Esophagus muscularis mucosa (tissue), 4 donors: ENCODE data around the gene STN1. TPM values are rescaled to one million over a fixed set of nuclear protein-coding genes. Genes with fewer than 3 reads are reported as not detected.
"Not testable (repeated sequence)": the region's sequence is repeated elsewhere in the genome, so short reads cannot be mapped to it uniquely, and the experiment has no call there.

Experiments used
- DNase-seq: peaks from one replicate; pipeline ENCODE4 v3.0.0-alpha.2; 2017; ENCODE audit errors: extremely low spot score
- H3K27ac ChIP-seq, 4 donors: fragments of 200-600 bp; sonication (generic); replicated peaks in 1 of 4; 1 replicate in 3 of 4; 2 replicates in 1 of 4; pipeline ENCODE4 v1.5.1; 2016 to 2019; ENCODE audit warnings: mild to moderate bottlenecking in 1 of 4
- H3K27me3 ChIP-seq, 4 donors: fragments of 200-600 bp; sonication (generic); one replicate each; pipeline versions ENCODE4 v1.5.1 to v1.6.0; 2016 to 2019
- H3K36me3 ChIP-seq, 4 donors: fragments of 200-600 bp; sonication (generic); one replicate each; pipeline ENCODE4 v1.5.1; 2016 to 2019
- H3K4me1 ChIP-seq, 4 donors: fragments of 200-600 bp; sonication (generic); one replicate each; pipeline ENCODE4 v1.5.1; 2016 to 2019
- H3K4me3 ChIP-seq, 4 donors: fragments of 200-600 bp; sonication (generic); 1 replicate in 2 of 4; 2 replicates in 2 of 4; pipeline ENCODE4 v1.5.1; 2016 to 2019; ENCODE audit warnings: mild to moderate bottlenecking in 4 of 4, moderate library complexity in 1 of 4
- H3K9me3 ChIP-seq, 4 donors: fragments of 200-600 bp; sonication (generic); 1 replicate in 3 of 4; 2 replicates in 1 of 4; pipeline ENCODE4 v1.5.1; 2016 to 2019
- CTCF ChIP-seq, 3 experiments: fragments of 200-600 bp in 2 of 3; fragments of 450-650 bp in 1 of 3; sonication (generic) in 2 of 3; IDR thresholded peaks; one replicate each; pipeline ENCODE4 v1.5.1; 2017 to 2019; ENCODE audit warnings: antibody characterized with exemption in 3 of 3, mild to moderate bottlenecking in 2 of 3, moderate library complexity in 1 of 3
- EP300 ChIP-seq: sonication (generic); formaldehyde crosslinking; IDR thresholded peaks from one replicate; pipeline ENCODE4 v1.6.1; 2017; ENCODE audit warnings: antibody characterized with exemption
- POLR2A ChIP-seq: fragments of 450-650 bp; IDR thresholded peaks from one replicate; pipeline ENCODE4 v1.6.1; 2017; ENCODE audit warnings: antibody characterized with exemption, moderate library complexity, mild to moderate bottlenecking, low read depth
- POLR2AphosphoS5 ChIP-seq, 2 donors: sonication (generic); formaldehyde crosslinking; IDR thresholded peaks; one replicate each; pipeline ENCODE4 v1.6.1; 2017; ENCODE audit warnings: antibody characterized with exemption in 2 of 2
- WGBS: methylation state at CpG from one replicate; pipeline ENCODE4 v1.1.5; 2018; 5-methylcytosine and 5-hydroxymethylcytosine counted together
- intact Hi-C: fragments of 100-400 bp; cut with DNase I; formaldehyde crosslinking; loops from one replicate; pipeline ENCODE4 v1.15.1; 2023
- total RNA-seq, 4 donors: library from RNA; depleted of rRNA; stranded (reverse); fragments of >200 nt; gene quantifications; one replicate each; pipeline versions ENCODE4 v1.1.0 to v1.2.1, GENCODE V29; 2016

STN1 gene
- total RNA-seq, 4 donors from 2014 or later, result 18.7 to 27.7 (median 24.9) TPM

DNA sequence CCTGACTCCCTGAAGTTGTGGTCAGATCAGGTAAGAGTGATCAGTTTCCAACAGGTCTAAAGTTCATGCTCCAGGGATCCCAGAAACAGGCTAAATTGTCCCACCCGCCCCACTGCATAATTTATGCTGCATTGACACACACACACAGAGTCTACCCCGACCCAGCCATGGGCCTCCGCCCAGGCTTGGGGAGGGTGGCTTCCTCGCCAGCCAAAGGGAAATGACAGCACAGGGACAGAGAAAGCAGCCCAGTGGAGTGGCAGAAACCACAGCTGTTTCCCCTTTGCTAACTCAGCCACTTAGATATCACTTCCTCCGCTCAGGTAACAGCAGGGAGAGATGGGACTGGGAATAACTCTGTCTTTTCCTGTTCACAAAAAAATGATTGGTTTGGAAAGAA lies 72.0 kb downstream of the STN1 start:
- no peak for DNase-seq

DNA sequence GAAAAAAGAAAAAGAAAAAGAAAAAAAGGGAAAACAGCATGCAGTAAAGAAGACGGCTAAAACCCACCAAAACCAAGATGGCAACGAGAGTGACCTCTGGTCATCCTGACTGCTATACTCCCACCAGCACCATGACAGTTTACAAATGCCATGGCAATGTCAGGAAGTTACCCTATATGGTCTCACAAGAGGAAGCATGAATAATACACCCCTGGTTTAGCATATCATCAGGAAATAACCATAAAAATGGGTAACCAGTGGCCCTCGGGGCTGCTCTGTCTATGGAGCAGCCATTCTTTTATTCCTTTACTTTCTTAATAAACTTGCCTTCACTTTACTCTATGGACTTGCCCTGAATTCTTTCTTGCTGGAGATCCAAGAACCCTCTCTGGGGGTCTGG lies 72.6 kb downstream of the STN1 start:
- intact Hi-C loops, DNase-seq, H3K4me3 ChIP-seq, H3K27ac ChIP-seq, H3K36me3 ChIP-seq, H3K27me3 ChIP-seq, H3K9me3 ChIP-seq: not testable (repeated sequence)
- WGBS, result 84% methylated on average over 3 of the region's 3 CpGs
- peaks cover 54 to 74% (median 66%) of the 10 kb centered on the region in 4 donors for H3K4me1 ChIP-seq

More for the DNA sequence above, 72.0 kb downstream of the STN1 start:
- Histone ChIP-seq H3K27me3 (no peaks in the 10 kb centered on the region), H3K4me1 (peaks cover 54 to 74% (median 67%) of the 10 kb centered on the region in 4 donors), H3K9me3 (no peaks in the 10 kb centered on the region), H3K36me3 (no peaks in the 10 kb centered on the region), H3K4me3 (no peak overlapping the region), H3K27ac (no peak overlapping the region)
- TF ChIP-seq POLR2AphosphoS5 (IDR thresholded peaks at IDR 0.05), result peak in 1 of 2 donors; percentile 33
- no peak for TF ChIP-seq CTCF (IDR thresholded peaks at IDR 0.05)
- intact Hi-C loops, result no loop called here
- 79% methylated on average over 5 of the region's 5 CpGs for WGBS

DNA sequence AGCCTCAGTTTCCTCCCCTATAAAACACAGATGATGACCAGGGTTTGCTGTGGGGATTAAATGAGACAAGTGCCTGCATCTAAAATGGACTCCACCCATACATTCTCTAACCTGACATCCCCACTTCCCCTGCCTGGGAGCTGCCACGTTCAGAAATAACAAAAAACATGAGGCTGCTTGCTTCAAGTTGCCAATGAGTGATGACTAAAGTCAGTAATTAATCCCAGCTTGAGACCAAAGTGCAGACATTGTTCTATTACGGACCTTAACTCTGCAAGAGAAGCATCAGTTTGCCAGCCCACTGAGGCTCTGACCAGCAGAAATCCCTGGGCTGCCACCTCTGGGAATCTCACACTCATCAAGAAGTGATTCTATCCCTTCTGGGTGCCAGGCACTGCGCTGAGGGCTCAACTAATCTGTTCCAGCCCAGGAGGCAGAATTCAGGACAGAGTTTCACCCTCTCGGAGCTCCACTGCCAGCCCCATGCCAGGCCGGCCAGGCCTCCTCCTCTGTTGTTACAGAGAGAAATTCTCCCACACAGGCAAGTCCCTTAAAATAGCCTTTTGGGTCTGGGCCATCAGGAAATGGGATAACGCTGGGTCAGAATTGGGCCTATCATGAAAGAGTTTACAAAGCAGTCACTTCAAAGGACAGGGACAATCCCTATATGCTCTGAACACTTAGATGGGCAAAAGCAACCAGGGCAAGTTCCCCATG lies 74.0 kb downstream of the STN1 start:
- TF ChIP-seq POLR2A (no peak), POLR2AphosphoS5 (IDR thresholded peaks at IDR 0.05) (peak in 1 of 2 donors; percentile 23)
- intact Hi-C loops, result no loop called here
- H3K4me1 ChIP-seq, result peaks cover 54 to 74% (median 68%) of the 10 kb centered on the region in 4 donors
- no peaks in the 10 kb centered on the region for H3K27me3 ChIP-seq
- WGBS, result 25% methylated on average over 5 of the region's 6 CpGs
- no peak for DNase-seq
- H3K4me3 ChIP-seq, result no peak overlapping the region
- no peaks in the 10 kb centered on the region for H3K36me3 ChIP-seq
- H3K27ac ChIP-seq, result peak overlapping the region; percentile 51 to 70 (median 60)
- H3K9me3 ChIP-seq, result no peaks in the 10 kb centered on the region

DNA sequence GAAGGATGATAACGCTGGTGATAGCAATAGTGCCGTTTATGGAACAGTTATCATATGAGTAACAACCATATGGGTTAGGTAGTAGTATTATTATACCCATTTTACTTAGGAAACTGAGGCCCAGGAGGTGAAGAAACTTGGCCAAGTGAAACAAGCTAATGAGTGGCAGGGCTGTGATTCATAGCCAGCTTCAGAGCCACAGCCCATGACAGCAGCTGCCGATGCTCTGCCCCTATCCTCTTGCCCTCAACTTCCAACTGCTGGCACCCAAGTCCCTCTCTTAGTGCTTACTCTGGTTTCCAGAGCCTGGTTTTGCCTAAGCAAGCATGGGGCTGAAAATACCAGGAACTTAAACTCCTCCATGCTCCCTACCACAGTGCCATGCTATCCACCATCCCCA lies 74.9 kb downstream of the STN1 start:
- H3K4me3 ChIP-seq, result no peak overlapping the region
- intact Hi-C loops, result no loop called here
- DNase-seq, result no peak
- WGBS, result 89% methylated on average over 3 of the region's 3 CpGs
- H3K4me1 ChIP-seq, result peaks cover 57 to 77% (median 71%) of the 10 kb centered on the region in 4 donors
- H3K36me3 ChIP-seq, result no peaks in the 10 kb centered on the region
- peak overlapping the region in 2 of 4 donors; percentile 55 to 70 for H3K27ac ChIP-seq
- H3K27me3 ChIP-seq, result no peaks in the 10 kb centered on the region
- no peak for TF ChIP-seq POLR2AphosphoS5 (IDR thresholded peaks at IDR 0.05)
- no peaks in the 10 kb centered on the region for H3K9me3 ChIP-seq

- H3K9me3 ChIP-seq, result no peaks in the 10 kb centered on the region
- H3K27me3 ChIP-seq, result no peaks in the 10 kb centered on the region
- H3K36me3 ChIP-seq, result no peaks in the 10 kb centered on the region
- TF ChIP-seq CTCF (IDR thresholded peaks at IDR 0.05) (no peak), POLR2AphosphoS5 (IDR thresholded peaks at IDR 0.05) (no peak), EP300 (no peak), POLR2A (no peak)
- intact Hi-C loops, result no loop called here
- DNase-seq, result no peak
- 65% methylated on average over 6 of the region's 7 CpGs for WGBS
- no peak overlapping the region for H3K27ac ChIP-seq
- no peak overlapping the region for H3K4me3 ChIP-seq
- H3K4me1 ChIP-seq, result peaks cover 57 to 81% (median 75%) of the 10 kb centered on the region in 4 donors
Measured at GRCh38 chr10:103842605-103843004, 75.4 kb downstream of the STN1 start.

- no peak for DNase-seq
- Histone ChIP-seq H3K4me1 (peaks cover 52 to 82% (median 77%) of the 10 kb centered on the region in 4 donors), H3K9me3 (no peaks in the 10 kb centered on the region), H3K4me3 (no peak overlapping the region), H3K36me3 (no peaks in the 10 kb centered on the region), H3K27ac (no peak overlapping the region), H3K27me3 (no peaks in the 10 kb centered on the region)
- intact Hi-C loops, result no loop called here
- 78% methylated on average over 7 of the region's 7 CpGs for WGBS
- TF ChIP-seq POLR2A, result no peak
- TF ChIP-seq POLR2AphosphoS5 (IDR thresholded peaks at IDR 0.05), result no peak
- no peak for TF ChIP-seq EP300
- no peak for TF ChIP-seq CTCF (IDR thresholded peaks at IDR 0.05)
Measured at GRCh38 chr10:103841519-103841918, 76.5 kb downstream of the STN1 start.
